Right lung (tissue), 5 donors: ENCODE data around the gene ADAT3. TPM values are rescaled to one million over a fixed set of nuclear protein-coding genes. Genes with fewer than 3 reads are reported as not detected.

Experiments
- DNase-seq, 2 donors: peaks; one replicate each; pipeline ENCODE4 v3.0.0-alpha.2; 2013
- polyA plus RNA-seq, 5 donors: library from polyadenylated mRNA; unstranded; fragments of 120-200 nt; gene quantifications; one replicate each; pipeline versions ENCODE4 v1.2.1 to v1.2.3, GENCODE V29; 2013; ENCODE audit warnings: inconsistent platforms in 1 of 5, low replicate concordance in 1 of 5; ENCODE audit not compliant: insufficient read length in 5 of 5, insufficient read depth in 1 of 5

Gene ADAT3
- polyA plus RNA-seq, 5 donors: 0.98 to 4.5 (median 1.9) TPM

GRCh38 chr19:1956122-1956494 is 50.9 kb downstream of the ADAT3 start:
- DNase-seq: no peak

GRCh38 chr19:1956868-1957492 is 51.8 kb downstream of the ADAT3 start:
- DNase-seq: no peak

GRCh38 chr19:1957562-1958248 is 52.5 kb downstream of the ADAT3 start:
- DNase-seq: no peak

GRCh38 chr19:1959928-1960589 is 54.9 kb downstream of the ADAT3 start:
- no peak for DNase-seq

- DNase-seq: no peak
Measured at GRCh38 chr19:1961000-1961883, 56.0 kb downstream of the ADAT3 start.

- no peak for DNase-seq
Measured at GRCh38 chr19:1962674-1963073, 57.5 kb downstream of the ADAT3 start.

Other genes with a start within 250 kb of the ADAT3 start
- under 1 TPM; 0.04 to 0.09 (median 0.06) TPM for gene ONECUT3, start 151.9 kb upstream of the ADAT3 start, polyA plus RNA-seq
- 1 to 10 TPM in 2 of 5 donors, under 1 TPM in 3; 0.63 to 1.6 (median 0.99) TPM for gene ATP8B3, start 93.1 kb upstream of the ADAT3 start, polyA plus RNA-seq
- gene REXO1, start 56.9 kb upstream of the ADAT3 start, polyA plus RNA-seq: 10 to 100 TPM; 14.3 to 29.4 (median 21.7) TPM
- gene KLF16, start 41.8 kb upstream of the ADAT3 start, polyA plus RNA-seq: 10 to 100 TPM in 1 of 5 donors, 1 to 10 TPM in 4; 3.3 to 12.8 (median 6.0) TPM
- 10 to 100 TPM; 34.9 to 90.0 (median 45.8) TPM for gene ABHD17A, start 19.9 kb upstream of the ADAT3 start, polyA plus RNA-seq
- gene SCAMP4, start within 50 bp of the ADAT3 start, polyA plus RNA-seq: 10 to 100 TPM; 41.9 to 92.4 (median 63.9) TPM
- 10 to 100 TPM; 32.0 to 70.0 (median 40.7) TPM for gene CSNK1G2, start 35.8 kb downstream of the ADAT3 start, polyA plus RNA-seq
- 100 to 1,000 TPM in 2 of 5 donors, 10 to 100 TPM in 3; 70.5 to 131 (median 97.0) TPM for gene BTBD2, start 110.3 kb downstream of the ADAT3 start, polyA plus RNA-seq
- gene MKNK2, start 145.8 kb downstream of the ADAT3 start, polyA plus RNA-seq: 100 to 1,000 TPM in 1 of 5 donors, 10 to 100 TPM in 4; 51.7 to 124 (median 77.8) TPM
- 10 to 100 TPM; 17.5 to 31.4 (median 24.1) TPM for gene MOB3A, start 190.9 kb downstream of the ADAT3 start, polyA plus RNA-seq
- 1 to 10 TPM; 5.5 to 7.2 (median 6.2) TPM for gene IZUMO4, start 191.5 kb downstream of the ADAT3 start, polyA plus RNA-seq
- gene AP3D1, start 246.2 kb downstream of the ADAT3 start, polyA plus RNA-seq: 10 to 100 TPM; 56.7 to 90.8 (median 67.7) TPM